ENCODE data around the gene HOXA9. TPM values are rescaled to one million over a fixed set of nuclear protein-coding genes. Genes with fewer than 3 reads are reported as not detected.

The HOXA9 gene
- total RNA-seq, 1 donor from 2014 or later: not detected

GRCh38 chr7:27211764-27212204 lies 46.4 kb upstream of the HOXA9 start:
- Mint-ChIP-seq H3K4me3 (ENCODE audit: unreplicated experiment) (no peak overlapping the region), H3K4me1 (ENCODE audit: unreplicated experiment) (peaks cover 2% of the 10 kb centered on the region), H3K36me3 (ENCODE audit: unreplicated experiment) (no peaks in the 10 kb centered on the region), H3K27me3 (ENCODE audit: unreplicated experiment) (peaks cover 89% of the 10 kb centered on the region), H3K27ac (ENCODE audit: unreplicated experiment) (no peak overlapping the region), H3K9me3 (ENCODE audit: unreplicated experiment) (no peaks in the 10 kb centered on the region)
- TF ChIP-seq CTCF (IDR thresholded peaks at IDR 0.05): no peak
- no peak for DNase-seq (ENCODE audit: extremely low spot score, unreplicated experiment)

GRCh38 chr7:27211084-27211446 lies 45.7 kb upstream of the HOXA9 start:
- H3K9me3 Mint-ChIP-seq (ENCODE audit: unreplicated experiment): no peaks in the 10 kb centered on the region
- peaks cover 4% of the 10 kb centered on the region for H3K4me1 Mint-ChIP-seq (ENCODE audit: unreplicated experiment)
- H3K27me3 Mint-ChIP-seq (ENCODE audit: unreplicated experiment): peaks cover 89% of the 10 kb centered on the region
- peaks cover 3% of the 10 kb centered on the region for H3K36me3 Mint-ChIP-seq (ENCODE audit: unreplicated experiment)
- no peak overlapping the region for H3K27ac Mint-ChIP-seq (ENCODE audit: unreplicated experiment)
- no peak for TF ChIP-seq CTCF (IDR thresholded peaks at IDR 0.05)
- H3K4me3 Mint-ChIP-seq (ENCODE audit: unreplicated experiment): no peak overlapping the region
- DNase-seq (ENCODE audit: extremely low spot score, unreplicated experiment): no peak

GRCh38 chr7:27210441-27211083 lies 45.2 kb upstream of the HOXA9 start:
- H3K36me3 Mint-ChIP-seq (ENCODE audit: unreplicated experiment): peaks cover 5% of the 10 kb centered on the region
- no peak for DNase-seq (ENCODE audit: extremely low spot score, unreplicated experiment)
- peak; percentile 80 for TF ChIP-seq CTCF (IDR thresholded peaks at IDR 0.05)
- peaks cover 9% of the 10 kb centered on the region for H3K4me1 Mint-ChIP-seq (ENCODE audit: unreplicated experiment)
- no peaks in the 10 kb centered on the region for H3K9me3 Mint-ChIP-seq (ENCODE audit: unreplicated experiment)
- no peak overlapping the region for H3K4me3 Mint-ChIP-seq (ENCODE audit: unreplicated experiment)
- no peak overlapping the region for H3K27ac Mint-ChIP-seq (ENCODE audit: unreplicated experiment)
- H3K27me3 Mint-ChIP-seq (ENCODE audit: unreplicated experiment): peaks cover 89% of the 10 kb centered on the region

GRCh38 chr7:27209933-27210440 lies 44.6 kb upstream of the HOXA9 start:
- no peak for DNase-seq (ENCODE audit: extremely low spot score, unreplicated experiment)
- H3K4me3 Mint-ChIP-seq (ENCODE audit: unreplicated experiment): no peak overlapping the region
- TF ChIP-seq CTCF (IDR thresholded peaks at IDR 0.05): no peak
- peaks cover 14% of the 10 kb centered on the region for H3K4me1 Mint-ChIP-seq (ENCODE audit: unreplicated experiment)
- no peaks in the 10 kb centered on the region for H3K9me3 Mint-ChIP-seq (ENCODE audit: unreplicated experiment)
- peaks cover 89% of the 10 kb centered on the region for H3K27me3 Mint-ChIP-seq (ENCODE audit: unreplicated experiment)
- no peak overlapping the region for H3K27ac Mint-ChIP-seq (ENCODE audit: unreplicated experiment)
- H3K36me3 Mint-ChIP-seq (ENCODE audit: unreplicated experiment): peaks cover 5% of the 10 kb centered on the region

- Mint-ChIP-seq H3K27ac (ENCODE audit: unreplicated experiment) (no peak overlapping the region), H3K4me3 (ENCODE audit: unreplicated experiment) (no peak overlapping the region), H3K27me3 (ENCODE audit: unreplicated experiment) (peaks cover 90% of the 10 kb centered on the region), H3K36me3 (ENCODE audit: unreplicated experiment) (peaks cover 6% of the 10 kb centered on the region), H3K9me3 (ENCODE audit: unreplicated experiment) (no peaks in the 10 kb centered on the region), H3K4me1 (ENCODE audit: unreplicated experiment) (peaks cover 19% of the 10 kb centered on the region)
- no peak for DNase-seq (ENCODE audit: extremely low spot score, unreplicated experiment)
- TF ChIP-seq CTCF (IDR thresholded peaks at IDR 0.05): no peak
Measured at GRCh38 chr7:27208998-27209397, 43.7 kb upstream of the HOXA9 start.

Measured in osteocyte (in vitro differentiated cells).